Endothelial cell of hepatic sinusoid (primary cell): Measurements from ENCODE around the gene TRA2A.

ENCODE experiments used
- in situ Hi-C: cut with HindIII; loops from 2 replicates; pipeline ENCODE4 v1.10.0; 2017; ENCODE audit warnings: low sequenced_read_pairs

Gene TRA2A

GRCh38 chr7:23471106-23471859 is 60.5 kb downstream of the TRA2A start:
- in situ Hi-C loops = no loop called here

- in situ Hi-C loops = no loop called here
These were observed 61.3 kb downstream of the TRA2A start, which contains the start of gene IGF2BP3 for GRCh38 chr7:23470330-23471105. Gene IGF2BP3 (minus strand): TSS chr7:23470491. CDS start chr7:23470110, 381 bp downstream.

- in situ Hi-C loops = no loop called here
These were observed 61.9 kb downstream of the TRA2A start for GRCh38 chr7:23469961-23470250.

- in situ Hi-C loops = no loop called here
These were observed 62.4 kb downstream of the TRA2A start for GRCh38 chr7:23469150-23469960.

GRCh38 chr7:23468526-23469149 is 63.1 kb downstream of the TRA2A start:
- in situ Hi-C loops = no loop called here

GRCh38 chr7:23467806-23468525 is 63.8 kb downstream of the TRA2A start:
- in situ Hi-C loops = no loop called here

- in situ Hi-C loops = no loop called here
These were observed 64.4 kb downstream of the TRA2A start for GRCh38 chr7:23467291-23467805.

- in situ Hi-C loops = no loop called here
These were observed 68.9 kb downstream of the TRA2A start for GRCh38 chr7:23462846-23463245.

GRCh38 chr7:23458044-23458443 is 73.7 kb downstream of the TRA2A start:
- in situ Hi-C loops = no loop called here

GRCh38 chr7:23456093-23456492 is 75.7 kb downstream of the TRA2A start:
- in situ Hi-C loops = no loop called here

- in situ Hi-C loops = no loop called here
These were observed 76.8 kb downstream of the TRA2A start for GRCh38 chr7:23454881-23455526.
